Testis (tissue), 3 donors: Measurements from ENCODE around the gene GRM4. TPM values are rescaled to one million over a fixed set of nuclear protein-coding genes. Genes with fewer than 3 reads are reported as not detected.

ENCODE experiments used
- DNase-seq: peaks from one replicate; pipeline ENCODE4 v3.0.0-alpha.2; 2019
- H3K27ac ChIP-seq, 2 donors: fragments of 200-600 bp; sonication (generic); one replicate each; pipeline ENCODE4 v1.5.1; 2019
- H3K27me3 ChIP-seq: fragments of 200-600 bp; sonication (generic); one replicate; pipeline ENCODE4 v1.5.1; 2019
- H3K36me3 ChIP-seq: fragments of 200-600 bp; sonication (generic); one replicate; pipeline ENCODE4 v1.5.1; 2017; ENCODE audit warnings: low read depth; ENCODE audit errors: missing control alignments
- H3K4me1 ChIP-seq: fragments of 200-600 bp; sonication (generic); one replicate; pipeline ENCODE4 v1.5.1; 2019
- H3K4me3 ChIP-seq, 2 donors: fragments of 200-600 bp; sonication (generic); one replicate each; pipeline ENCODE4 v1.5.1; 2017 to 2019
- H3K9me3 ChIP-seq: fragments of 200-600 bp; sonication (generic); one replicate; pipeline ENCODE4 v1.5.1; 2017
- POLR2A ChIP-seq: fragments of 450-650 bp; IDR thresholded peaks from one replicate; pipeline ENCODE4 v1.6.1; 2017; ENCODE audit warnings: antibody characterized with exemption, mild to moderate bottlenecking, moderate library complexity
- WGBS, 2 donors: methylation state at CpG; one replicate each; pipeline ENCODE4 v1.1.5; 2018; 5-methylcytosine and 5-hydroxymethylcytosine counted together
- intact Hi-C: fragments of 100-400 bp; cut with DNase I; formaldehyde crosslinking; loops from one replicate; pipeline ENCODE4 v1.15.1; 2023; ENCODE audit warnings: low total_unique reads
- polyA plus RNA-seq: library from polyadenylated mRNA; stranded (reverse); fragments of 350-450 nt; fragmentation: Illumina TruSeq; extraction: RNeasy Lipid Tissue Mini Kit (QIAGEN cat#74804); gene quantifications from one replicate; pipeline ENCODE4 v1.2.3, GENCODE V29; 2014; ENCODE audit warnings: low read depth, low replicate concordance; ENCODE audit not compliant: insufficient read depth
- total RNA-seq, 2 donors: library from RNA; depleted of rRNA; stranded (reverse); fragments of >200 nt; gene quantifications; one replicate each; pipeline ENCODE4 v1.2.3, GENCODE V29; 2016
- TF ChIP-seq, protein P1 (sequence below), 3 experiments: fragments of 450-650 bp in 2 of 3; fragments of 200-600 bp in 1 of 3; sonication (generic) in 1 of 3; IDR thresholded peaks; one replicate each; pipeline ENCODE4 v1.5.1; 2016 to 2019; ENCODE audit warnings: antibody characterized with exemption in 3 of 3, mild to moderate bottlenecking in 2 of 3, moderate library complexity in 1 of 3

GRM4 gene
- total and polyA plus RNA-seq, 3 donors from 2014 or later, result 1.6 to 3.5 (median 3.5) TPM

- Histone ChIP-seq H3K4me1 (no peaks in the 10 kb centered on the region), H3K27ac (no peak overlapping the region), H3K27me3 (no peaks in the 10 kb centered on the region), H3K9me3 (no peaks in the 10 kb centered on the region), H3K36me3 (no peaks in the 10 kb centered on the region), H3K4me3 (no peak overlapping the region)
- no peak for DNase-seq
- 74 to 84% methylated on average over 8 of the region's 8 CpGs for WGBS, 2 donors
- intact Hi-C loops, result no loop called here
- TF ChIP-seq, protein P1, sequence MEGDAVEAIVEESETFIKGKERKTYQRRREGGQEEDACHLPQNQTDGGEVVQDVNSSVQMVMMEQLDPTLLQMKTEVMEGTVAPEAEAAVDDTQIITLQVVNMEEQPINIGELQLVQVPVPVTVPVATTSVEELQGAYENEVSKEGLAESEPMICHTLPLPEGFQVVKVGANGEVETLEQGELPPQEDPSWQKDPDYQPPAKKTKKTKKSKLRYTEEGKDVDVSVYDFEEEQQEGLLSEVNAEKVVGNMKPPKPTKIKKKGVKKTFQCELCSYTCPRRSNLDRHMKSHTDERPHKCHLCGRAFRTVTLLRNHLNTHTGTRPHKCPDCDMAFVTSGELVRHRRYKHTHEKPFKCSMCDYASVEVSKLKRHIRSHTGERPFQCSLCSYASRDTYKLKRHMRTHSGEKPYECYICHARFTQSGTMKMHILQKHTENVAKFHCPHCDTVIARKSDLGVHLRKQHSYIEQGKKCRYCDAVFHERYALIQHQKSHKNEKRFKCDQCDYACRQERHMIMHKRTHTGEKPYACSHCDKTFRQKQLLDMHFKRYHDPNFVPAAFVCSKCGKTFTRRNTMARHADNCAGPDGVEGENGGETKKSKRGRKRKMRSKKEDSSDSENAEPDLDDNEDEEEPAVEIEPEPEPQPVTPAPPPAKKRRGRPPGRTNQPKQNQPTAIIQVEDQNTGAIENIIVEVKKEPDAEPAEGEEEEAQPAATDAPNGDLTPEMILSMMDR (IDR thresholded peaks at IDR 0.05), result no peak
- no peak for TF ChIP-seq POLR2A
Measured at GRCh38 chr6:34096814-34097213, 49.1 kb downstream of the GRM4 start.

- H3K36me3 ChIP-seq, result no peaks in the 10 kb centered on the region
- H3K27ac ChIP-seq, result no peak overlapping the region
- DNase-seq, result no peak
- intact Hi-C loops, result no loop called here
- no peaks in the 10 kb centered on the region for H3K9me3 ChIP-seq
- no peaks in the 10 kb centered on the region for H3K4me1 ChIP-seq
- H3K27me3 ChIP-seq, result no peaks in the 10 kb centered on the region
- no peak for TF ChIP-seq POLR2A
- TF ChIP-seq, protein P1 (IDR thresholded peaks at IDR 0.05), result no peak
- no peak overlapping the region for H3K4me3 ChIP-seq
- 59 to 67% methylated on average over 5 of the region's 5 CpGs for WGBS, 2 donors
Measured at GRCh38 chr6:34096193-34096592, 49.7 kb downstream of the GRM4 start.

GRCh38 chr6:34095741-34096140 lies 50.1 kb downstream of the GRM4 start:
- H3K27me3 ChIP-seq, result no peaks in the 10 kb centered on the region
- WGBS, 2 donors, result 69 to 78% methylated on average over 4 to 10 of the region's 10 CpGs

DNA sequence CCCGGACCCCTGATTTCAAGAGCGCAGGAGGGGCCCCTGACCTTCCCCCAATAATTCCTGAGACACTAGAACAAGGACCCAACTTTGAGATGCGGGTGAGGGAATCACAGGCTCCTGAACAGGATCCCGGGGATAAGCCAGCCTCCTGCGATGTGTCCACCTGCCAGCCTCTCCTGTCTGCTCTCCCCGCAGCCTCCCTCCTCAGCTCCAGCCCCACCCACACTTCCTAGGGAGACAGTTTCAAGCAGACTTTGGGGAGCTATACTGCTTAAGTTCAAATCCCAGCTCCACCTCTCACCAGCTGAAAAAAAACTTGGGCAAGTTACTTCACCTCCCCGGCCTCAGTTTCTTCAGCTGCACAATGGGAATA lies 50.8 kb downstream of the GRM4 start:
- H3K4me1 ChIP-seq, result no peaks in the 10 kb centered on the region
- H3K27me3 ChIP-seq, result no peaks in the 10 kb centered on the region
- no peak overlapping the region for H3K27ac ChIP-seq
- H3K4me3 ChIP-seq, result no peak overlapping the region
- intact Hi-C loops, result no loop called here
- H3K9me3 ChIP-seq, result no peaks in the 10 kb centered on the region
- no peaks in the 10 kb centered on the region for H3K36me3 ChIP-seq
- DNase-seq, result no peak
- no peak for TF ChIP-seq POLR2A
- TF ChIP-seq, protein P1 (IDR thresholded peaks at IDR 0.05), result no peak
- 82% methylated on average over 6 to 7 of the region's 7 CpGs for WGBS, 2 donors

More at GRCh38 chr6:34095741-34096140, 50.1 kb downstream of the GRM4 start:
- Histone ChIP-seq H3K4me1 (no peaks in the 10 kb centered on the region), H3K9me3 (no peaks in the 10 kb centered on the region), H3K4me3 (no peak overlapping the region), H3K27ac (no peak overlapping the region), H3K36me3 (no peaks in the 10 kb centered on the region)
- intact Hi-C loops, result no loop called here
- TF ChIP-seq, protein P1 (IDR thresholded peaks at IDR 0.05), result no peak
- TF ChIP-seq POLR2A, result no peak
- DNase-seq, result no peak

- Histone ChIP-seq H3K27me3 (no peaks in the 10 kb centered on the region), H3K4me1 (no peaks in the 10 kb centered on the region), H3K36me3 (no peaks in the 10 kb centered on the region), H3K27ac (no peak overlapping the region), H3K4me3 (no peak overlapping the region), H3K9me3 (no peaks in the 10 kb centered on the region)
- intact Hi-C loops, result no loop called here
- WGBS, 2 donors, result 37 to 67% methylated on average over 3 to 12 of the region's 12 CpGs
- TF ChIP-seq POLR2A, result no peak
- TF ChIP-seq, protein P1 (IDR thresholded peaks at IDR 0.05), result no peak
- DNase-seq, result no peak
Measured at GRCh38 chr6:34094474-34095135, 51.3 kb downstream of the GRM4 start.
